NB4 (cell line): ENCODE results near the gene SLC26A2.
"Not testable (repeated sequence)": the region's sequence is repeated elsewhere in the genome, so short reads cannot be mapped to it uniquely, and the experiment has no call there.

Experiments used
- CTCF ChIP-seq: IDR thresholded peaks from one replicate; pipeline ENCODE4 v1.5.1; 2012; ENCODE audit warnings: low read depth, low read length
- MAX ChIP-seq: IDR thresholded peaks from 2 replicates; pipeline ENCODE4 v1.6.1; 2011; ENCODE audit warnings: low read depth, low read length
- MYC ChIP-seq: IDR thresholded peaks from 2 replicates; pipeline ENCODE4 v1.6.1; 2011; ENCODE audit warnings: low read depth, low read length
- POLR2A ChIP-seq: IDR thresholded peaks from 2 replicates; pipeline ENCODE4 v1.6.1; 2011; ENCODE audit warnings: mild to moderate bottlenecking; ENCODE audit not compliant: insufficient read length; ENCODE audit errors: extremely low read depth

- TF ChIP-seq CTCF, POLR2A, MAX, MYC: not testable (repeated sequence)
Observed at GRCh38 chr5:149942741-149943169, 17.8 kb upstream of the SLC26A2 start.
